AG04450 (cell line): ENCODE results near the gene ANKRD6. TPM values are rescaled to one million over a fixed set of nuclear protein-coding genes. Genes with fewer than 3 reads are reported as not detected.
"Not testable (repeated sequence)": the region's sequence is repeated elsewhere in the genome, so short reads cannot be mapped to it uniquely, and the experiment has no call there.

Experiments
- CTCF ChIA-PET: fragments of 300-600, 350-600 bp; formaldehyde crosslinking; extraction: SDS; loops from one replicate; lab custom pipeline; 2022; ENCODE audit warnings: antibody characterized with exemption, inconsistent platforms; lab: Charles Lee
- POLR2A ChIA-PET: fragments of 350-600 bp; formaldehyde crosslinking; extraction: SDS; loops from one replicate; lab custom pipeline; 2021; ENCODE audit warnings: antibody characterized with exemption, inconsistent platforms; lab: Yijun Ruan, JAX
- DNase-seq: peaks from one replicate; pipeline ENCODE4 v3.0.0-alpha.2; 2011; ENCODE audit warnings: low read depth, low spot score
- H3K27ac ChIP-seq: one replicate; pipeline ENCODE4 v1.5.1; 2012; ENCODE audit warnings: low read depth, low read length, control low read depth
- H3K27me3 ChIP-seq: one replicate; pipeline ENCODE4 v1.6.0; 2012; ENCODE audit warnings: low read length; ENCODE audit not compliant: control insufficient read depth, insufficient read depth
- H3K4me3 ChIP-seq: 2 replicates; pipeline ENCODE4 v1.5.1; 2011; ENCODE audit warnings: mild to moderate bottlenecking, low read depth, low read length, control low read depth
- H3K9me3 ChIP-seq: 2 replicates; pipeline ENCODE4 v1.5.1; 2012; ENCODE audit warnings: low read length; ENCODE audit not compliant: control insufficient read depth, insufficient read depth
- CTCF ChIP-seq: IDR thresholded peaks from 2 replicates; pipeline ENCODE4 v1.5.1; 2011; ENCODE audit warnings: low read depth, low read length, control low read depth, inconsistent platforms
- polyA plus RNA-seq: library from polyadenylated mRNA; depleted of rRNA; stranded (reverse); fragments of >200 nt; gene quantifications from 2 replicates; pipeline ENCODE4 v1.2.3, GENCODE V29; 2011

Gene ANKRD6
- polyA plus RNA-seq, 1 experiment = 0.10 TPM

DNA sequence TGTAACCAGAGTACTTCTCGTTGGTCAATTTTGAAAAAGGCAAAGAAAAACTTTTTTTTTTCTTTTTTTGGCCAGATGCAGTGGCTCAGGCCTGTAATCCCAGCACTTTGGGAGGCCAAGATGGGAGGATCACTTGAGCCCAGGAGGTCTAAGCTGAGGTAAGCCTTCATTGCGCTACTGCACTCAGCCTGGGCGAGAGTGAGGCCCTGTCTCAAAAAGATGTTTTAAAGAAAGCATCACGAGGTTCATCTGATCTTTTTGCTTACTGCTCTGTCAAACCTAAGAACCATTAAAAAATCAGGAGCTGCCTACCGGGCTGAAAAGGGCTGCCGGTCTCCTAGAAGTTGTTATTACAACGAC is 205.0 kb downstream of the ANKRD6 start:
- H3K9me3 ChIP-seq = no peaks in the 10 kb centered on the region
- no peak for TF ChIP-seq CTCF
- H3K27me3 ChIP-seq = no peaks in the 10 kb centered on the region
- DNase-seq = no peak
- POLR2A ChIA-PET = no interaction called here
- H3K27ac ChIP-seq = peak overlapping the region; percentile 72
- CTCF ChIA-PET = interaction anchor here (0.9 to 1.5 kb wide), 2 partner anchors 28 to 266 kb away, joined by 3 to 4 read pairs; no protein-coding TSS in a partner anchor
- H3K4me3 ChIP-seq = peak overlapping the region; percentile 81

DNA sequence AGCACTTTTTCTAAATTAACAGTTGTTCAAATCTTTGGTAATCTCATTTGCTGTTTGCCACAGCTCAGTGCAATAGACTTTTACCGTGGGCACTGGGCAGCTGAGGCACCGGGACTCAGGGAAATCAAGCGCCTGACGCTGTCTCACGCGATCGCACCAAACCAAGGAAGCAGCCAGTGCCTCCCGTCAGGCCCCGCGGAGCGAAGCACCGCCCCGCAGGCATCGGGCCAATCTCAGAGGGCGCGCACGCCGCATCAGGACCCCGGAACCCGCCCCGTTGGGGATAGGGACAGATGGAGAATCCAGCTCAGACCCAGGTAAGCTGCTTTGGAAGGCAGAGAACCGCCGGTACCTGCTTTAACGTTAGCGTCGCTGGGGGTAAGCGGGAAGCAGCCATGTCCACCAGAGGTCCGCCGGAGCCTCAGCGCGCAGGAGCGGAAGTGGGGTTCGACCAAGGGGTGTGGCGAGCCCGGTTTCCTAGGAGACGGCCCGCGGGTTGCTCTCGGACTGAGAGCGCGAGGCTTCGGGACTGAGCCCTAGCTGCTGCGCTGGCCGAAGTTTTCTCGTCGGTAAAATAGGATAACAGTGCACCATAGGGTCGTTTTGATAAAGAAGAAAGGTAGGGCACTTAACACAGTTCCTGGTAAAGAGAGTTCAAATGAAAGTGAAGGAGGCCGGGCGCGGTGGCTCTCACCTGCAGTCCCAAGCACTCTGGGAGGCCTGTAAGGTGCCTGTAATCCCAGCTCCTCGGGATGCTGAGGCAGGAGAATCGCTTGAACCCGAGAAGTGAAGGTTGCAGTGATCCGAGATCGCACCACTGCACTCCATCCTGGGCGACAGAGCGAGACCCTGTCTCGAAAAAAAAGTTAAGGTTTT is 205.6 kb downstream of the ANKRD6 start, which contains the start of gene LYRM2:
Gene LYRM2, minus strand, starts transcription at position 428 of the 876 bp plus-strand sequence. Its CDS starts 31 bp downstream, at position 397.
- POLR2A ChIA-PET = interaction anchor here (0.6 to 0.8 kb wide), 2 partner anchors 201 to 286 kb away, joined by 3 read pairs; no protein-coding TSS in a partner anchor
- CTCF ChIA-PET = interaction anchor here (0.6 to 1.5 kb wide), 3 partner anchors 10 to 267 kb away, joined by 3 to 6 read pairs (median 4); no protein-coding TSS in a partner anchor
- H3K9me3 ChIP-seq = no peaks in the 10 kb centered on the region
- TF ChIP-seq CTCF = no peak; the same call in 1 of the 2 replicates
- peak within 1 kb of the TSS; percentile 72 for H3K27ac ChIP-seq
- no peaks in the 10 kb centered on the region for H3K27me3 ChIP-seq
- H3K4me3 ChIP-seq = peak within 1 kb of the TSS; percentile 81
- peak; percentile 77 for DNase-seq

DNA sequence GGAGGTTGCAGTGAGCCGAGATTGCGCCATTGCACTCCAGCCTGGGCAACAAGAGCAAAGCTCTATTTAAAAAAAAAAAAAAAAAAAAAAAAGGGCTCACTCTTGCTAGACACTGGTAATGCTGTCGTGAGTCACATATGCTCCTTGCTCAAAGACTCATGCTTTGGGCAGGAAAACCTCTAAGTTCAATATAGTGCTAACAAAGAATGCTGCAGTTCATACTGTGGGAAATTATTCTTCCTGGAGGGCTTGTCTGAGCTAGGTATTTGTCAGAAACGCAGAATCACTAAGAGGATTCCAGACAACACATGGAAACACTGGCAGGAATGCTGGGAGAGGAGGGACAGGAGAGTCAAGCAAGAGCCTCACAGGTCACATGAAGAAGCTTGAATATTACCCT is 207.9 kb downstream of the ANKRD6 start:
- no peak overlapping the region for H3K27ac ChIP-seq
- H3K27me3 ChIP-seq = no peaks in the 10 kb centered on the region
- no peak for TF ChIP-seq CTCF
- POLR2A ChIA-PET = no interaction called here
- no peaks in the 10 kb centered on the region for H3K9me3 ChIP-seq
- DNase-seq = no peak
- CTCF ChIA-PET = interaction anchor here (0.6 kb wide), 2 partner anchors 31 to 272 kb away, joined by 3 to 4 read pairs; no protein-coding TSS in a partner anchor
- H3K4me3 ChIP-seq = no peak overlapping the region

DNA sequence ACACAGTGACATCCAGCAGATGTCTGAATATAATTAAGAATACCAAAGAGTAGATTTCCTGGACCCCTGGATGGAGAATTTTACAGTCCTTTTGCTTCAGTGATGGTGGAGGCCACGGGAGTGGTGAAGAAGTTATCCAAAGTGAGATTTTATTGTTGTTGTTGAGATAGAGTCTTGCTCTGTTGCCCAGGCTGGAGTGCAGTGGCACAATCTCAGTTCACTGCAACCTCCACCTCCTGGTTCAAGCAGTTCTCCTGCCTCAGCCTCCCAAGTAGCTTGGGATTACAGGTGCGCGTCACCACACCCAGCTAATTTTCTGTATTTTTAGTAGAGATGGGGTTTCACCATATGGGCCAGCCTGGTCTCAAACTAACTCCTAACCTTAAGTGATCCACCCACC is 208.6 kb downstream of the ANKRD6 start:
- H3K4me3 ChIP-seq, H3K27ac ChIP-seq, DNase-seq, POLR2A ChIA-PET, H3K9me3 ChIP-seq, H3K27me3 ChIP-seq: not testable (repeated sequence)
- CTCF ChIA-PET = interaction anchor here (0.6 kb wide), 1 partner anchor 273 kb away, joined by 4 read pairs; no protein-coding TSS in a partner anchor

GRCh38 chr6:89642956-89643355 is 210.0 kb downstream of the ANKRD6 start:
- Histone ChIP-seq H3K4me3 (no peak overlapping the region), H3K27me3 (no peaks in the 10 kb centered on the region), H3K27ac (no peak overlapping the region), H3K9me3 (no peaks in the 10 kb centered on the region)
- TF ChIP-seq CTCF = no peak
- ChIA-PET CTCF (no interaction called here), POLR2A (no interaction called here)
- DNase-seq = no peak
